Suppressor macrophage (primary cell): ENCODE measurements around the gene KPNA4.
"Not testable (repeated sequence)": the region's sequence is repeated elsewhere in the genome, so short reads cannot be mapped to it uniquely, and the experiment has no call there.

Source experiments
- DNase-seq, 4 experiments: peaks; one replicate each; pipeline ENCODE4 v3.0.0-alpha.2; 2020 to 2022

Gene KPNA4

DNA sequence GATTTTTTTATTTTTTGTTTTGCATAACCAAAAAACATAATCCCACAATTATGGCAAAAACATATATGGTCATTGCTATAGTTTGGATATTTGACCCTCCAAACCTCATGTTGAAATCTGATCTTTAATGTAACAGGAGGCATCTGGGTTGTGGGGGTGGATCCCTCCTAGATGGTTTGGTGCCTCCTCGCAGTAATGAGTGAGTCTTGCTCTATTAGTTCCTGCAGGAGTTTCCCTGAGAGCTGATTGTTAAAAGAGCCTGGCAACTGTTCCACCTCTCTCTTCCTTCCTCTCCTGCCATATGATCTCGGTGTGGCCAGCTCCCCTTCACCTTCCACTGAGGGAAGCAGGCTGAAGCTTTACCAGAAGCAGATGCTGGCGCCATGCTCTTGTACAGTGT lies 82.6 kb downstream of the KPNA4 start:
- DNase-seq = no peak

DNA sequence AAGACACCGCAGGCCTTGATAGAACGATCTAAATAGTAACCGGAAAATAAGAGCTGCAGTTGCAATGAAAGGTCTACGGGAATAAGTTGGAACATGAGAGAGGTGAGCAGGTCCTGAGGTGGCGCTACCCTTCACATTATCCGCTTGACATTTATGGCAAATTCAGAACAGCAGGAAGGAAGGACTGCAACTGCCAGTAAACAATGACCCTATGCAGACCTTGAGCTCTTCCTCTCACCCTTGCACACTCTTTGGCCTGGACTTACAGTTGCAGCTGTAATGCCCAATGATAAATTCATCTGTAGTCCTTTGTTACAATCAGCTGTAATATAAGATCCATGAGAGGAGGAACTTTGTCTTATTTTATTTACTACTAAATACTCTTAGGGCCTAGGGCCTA lies 83.5 kb downstream of the KPNA4 start:
- no peak for DNase-seq

DNA sequence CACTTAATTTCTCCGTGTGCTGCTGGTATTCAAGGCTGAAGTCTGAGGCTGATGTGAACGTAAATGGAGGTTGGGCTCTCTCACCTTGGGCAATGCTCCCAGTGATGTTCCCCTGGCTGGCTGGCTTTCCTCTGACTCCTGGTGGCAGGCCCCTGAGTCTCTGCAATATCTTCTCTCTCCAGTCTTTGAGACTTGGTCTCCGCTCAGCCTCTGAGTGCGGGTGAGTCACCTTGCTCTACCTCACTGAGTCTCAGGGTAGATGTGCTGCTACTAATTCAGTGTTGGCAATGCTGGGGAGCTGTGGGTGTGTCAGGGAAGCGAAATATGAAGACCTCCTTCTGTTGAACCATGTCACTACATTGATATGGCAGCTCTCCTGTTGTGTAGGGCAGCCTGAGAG lies 84.4 kb downstream of the KPNA4 start:
- no peak for DNase-seq

DNA sequence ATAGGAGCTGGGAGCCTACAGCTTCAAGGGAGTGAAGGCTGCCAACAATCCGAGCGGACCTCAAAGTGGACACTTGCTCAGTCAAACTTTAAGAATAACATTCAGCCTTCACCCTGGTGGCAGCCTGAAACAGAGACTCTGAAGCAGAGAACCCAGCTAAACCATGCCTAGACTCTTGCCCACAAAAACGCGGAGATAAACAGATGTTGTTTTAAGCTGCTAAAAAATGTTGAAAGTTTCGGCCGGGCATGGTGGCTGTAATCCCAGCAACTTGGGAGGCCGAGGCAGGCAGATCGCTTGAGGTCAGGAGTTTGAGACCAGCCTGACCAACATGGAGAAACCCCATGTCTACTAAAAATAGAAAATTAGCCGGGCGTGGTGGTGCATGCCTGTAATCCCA lies 86.0 kb downstream of the KPNA4 start:
- no peak for DNase-seq

DNA sequence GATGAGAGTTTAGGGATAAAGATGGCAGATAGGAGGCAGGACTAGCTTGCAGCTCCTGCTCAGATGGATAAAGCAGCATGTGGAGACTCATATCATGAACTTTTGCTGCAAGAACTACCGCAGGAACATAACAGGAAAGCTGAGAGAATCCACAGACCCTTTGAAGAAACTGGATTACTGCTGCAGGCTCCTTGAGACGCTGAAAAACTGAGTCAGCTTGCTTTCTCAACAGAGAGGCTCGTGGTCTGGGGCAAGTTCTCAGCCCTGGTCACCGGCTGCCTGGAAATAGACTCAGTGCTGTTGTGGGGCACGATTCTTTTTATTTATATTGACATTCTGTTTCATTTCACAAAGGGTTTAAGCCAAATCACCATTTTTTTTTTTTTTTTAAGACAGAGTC lies 87.0 kb downstream of the KPNA4 start:
- DNase-seq = no peak

DNA sequence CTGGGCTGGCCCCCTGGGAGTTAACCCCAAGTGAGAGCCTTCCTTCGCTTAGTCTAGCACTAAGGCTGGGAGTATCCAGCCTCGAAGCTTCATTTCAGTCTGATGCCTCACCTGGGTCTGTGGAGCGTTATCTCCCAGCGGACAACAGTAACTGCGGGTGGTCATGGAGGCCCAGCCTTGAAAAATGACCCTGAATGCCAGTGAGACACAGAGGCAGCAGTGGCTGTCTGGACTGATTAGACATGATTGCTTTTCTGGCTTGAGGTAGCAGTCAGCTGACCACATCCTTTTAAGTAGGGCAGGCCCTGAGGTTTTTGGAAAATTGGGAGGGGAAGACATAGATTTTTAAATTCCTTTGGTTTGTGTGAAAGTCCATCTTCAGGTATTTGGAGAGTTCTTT lies 87.6 kb downstream of the KPNA4 start:
- DNase-seq = no peak

DNA sequence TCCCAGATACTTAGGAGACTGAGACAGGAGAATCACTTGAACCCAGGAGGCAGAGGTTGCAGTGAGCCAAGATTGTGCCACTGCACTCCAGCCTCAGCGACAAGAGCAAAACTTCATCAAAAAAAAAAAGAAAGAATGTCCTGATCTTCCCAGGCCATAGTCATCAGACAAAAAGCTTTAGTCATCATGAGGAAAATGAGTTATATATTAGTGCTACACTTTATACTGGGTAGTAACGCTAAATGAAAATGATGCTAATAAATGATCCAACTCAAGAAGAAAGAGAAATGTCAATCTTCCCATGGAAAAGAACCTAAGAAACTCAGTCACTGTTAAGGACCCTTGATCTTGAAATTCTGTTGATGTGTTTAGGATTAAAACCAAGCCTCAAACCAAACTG lies 89.5 kb downstream of the KPNA4 start:
- no peak for DNase-seq

DNA sequence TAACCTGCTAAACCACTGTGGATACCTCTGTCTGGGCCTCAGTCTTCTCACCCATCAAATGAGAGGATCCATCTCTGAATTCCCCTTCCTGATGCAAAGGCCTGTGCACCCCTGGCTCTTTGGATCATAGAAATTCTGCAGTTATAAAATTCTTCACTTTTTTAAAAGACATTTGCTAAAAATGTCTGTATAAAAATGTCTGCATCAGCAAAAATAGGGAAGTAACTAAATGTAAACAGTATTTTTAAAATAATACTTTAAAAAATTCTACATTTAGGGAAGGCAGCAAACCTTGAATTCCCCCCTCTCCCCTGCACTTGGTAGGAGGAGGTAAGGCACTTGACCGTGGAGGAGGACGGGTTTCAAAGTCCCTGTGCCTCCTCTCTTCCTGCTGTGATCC lies 90.2 kb downstream of the KPNA4 start:
- DNase-seq = no peak

DNA sequence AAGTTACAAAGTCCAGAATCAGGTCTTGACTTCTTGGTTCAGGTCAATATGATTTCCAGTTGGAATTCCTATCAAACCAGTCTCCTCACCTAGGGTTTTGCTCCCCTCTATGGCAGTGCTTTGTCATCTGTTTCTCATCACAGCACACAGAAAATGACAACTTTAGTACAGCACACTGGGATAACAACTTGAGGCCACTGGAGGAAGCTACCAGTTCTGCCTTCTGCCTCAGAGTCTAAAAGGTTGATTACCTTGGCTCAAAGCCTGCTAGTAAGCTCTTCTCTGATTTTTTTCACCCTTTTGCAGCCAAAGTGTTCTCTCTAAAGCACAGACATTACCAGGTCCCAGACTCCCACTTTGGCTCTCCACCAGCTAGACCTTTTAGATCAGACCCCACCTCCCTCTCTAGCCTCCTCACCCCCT lies 90.9 kb downstream of the KPNA4 start:
- DNase-seq = no peak

DNA sequence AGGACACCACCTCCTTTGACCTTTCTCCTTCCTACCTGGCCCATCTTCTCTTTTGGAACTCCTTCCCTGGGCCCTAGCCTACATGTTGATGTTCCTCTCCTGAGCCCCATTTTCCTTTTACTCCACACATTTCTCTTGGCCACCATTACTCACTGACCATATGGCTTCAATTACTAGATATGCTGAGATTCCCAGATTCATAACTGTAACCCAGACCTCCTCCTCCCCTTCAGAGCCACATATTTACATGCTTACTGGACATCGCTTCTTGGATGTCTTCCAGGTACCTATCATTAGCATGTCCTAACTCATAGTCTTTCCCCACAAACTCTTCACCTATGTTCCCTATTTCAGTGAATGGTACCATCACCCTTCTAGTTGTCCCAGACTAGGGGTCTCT lies 91.4 kb downstream of the KPNA4 start:
- no peak for DNase-seq

DNA sequence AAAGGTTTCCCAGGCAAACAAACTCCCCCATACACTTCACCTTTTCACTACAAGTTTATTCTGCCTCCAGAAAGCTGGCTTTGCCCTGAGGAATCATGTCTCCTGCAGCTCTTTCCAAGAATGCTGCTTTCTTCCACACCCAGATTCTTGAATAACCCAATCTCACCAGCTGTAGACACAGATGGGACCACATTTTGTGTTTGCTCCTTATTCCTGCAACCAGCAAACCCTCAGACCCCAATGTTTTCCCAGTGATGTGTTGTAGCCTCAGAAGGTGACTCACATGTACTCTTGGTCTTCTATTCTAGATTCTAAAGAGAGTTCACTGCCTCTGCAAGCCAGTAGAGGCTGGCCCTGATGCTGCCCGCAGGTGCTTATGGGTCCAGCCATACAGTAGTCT lies 92.2 kb downstream of the KPNA4 start:
- no peak for DNase-seq

DNA sequence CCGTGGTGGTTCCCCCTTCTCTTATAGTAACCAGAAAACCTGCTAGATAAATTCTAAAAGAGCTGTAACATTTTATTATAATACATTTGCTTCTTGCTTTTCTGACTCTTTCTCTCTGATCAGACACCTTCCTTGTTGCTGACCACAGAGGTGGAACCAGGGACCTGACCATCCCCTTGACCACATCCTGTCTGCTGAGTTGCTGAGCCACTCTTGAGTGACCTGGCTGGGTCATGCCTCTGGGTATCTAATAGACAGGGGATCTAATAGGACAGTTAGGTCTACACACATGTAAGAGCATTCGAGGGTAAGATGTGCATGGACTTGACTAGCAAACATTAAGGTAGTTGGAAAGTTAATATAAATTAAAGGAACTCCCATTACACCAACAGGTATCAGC lies 93.0 kb downstream of the KPNA4 start:
- no peak for DNase-seq

DNA sequence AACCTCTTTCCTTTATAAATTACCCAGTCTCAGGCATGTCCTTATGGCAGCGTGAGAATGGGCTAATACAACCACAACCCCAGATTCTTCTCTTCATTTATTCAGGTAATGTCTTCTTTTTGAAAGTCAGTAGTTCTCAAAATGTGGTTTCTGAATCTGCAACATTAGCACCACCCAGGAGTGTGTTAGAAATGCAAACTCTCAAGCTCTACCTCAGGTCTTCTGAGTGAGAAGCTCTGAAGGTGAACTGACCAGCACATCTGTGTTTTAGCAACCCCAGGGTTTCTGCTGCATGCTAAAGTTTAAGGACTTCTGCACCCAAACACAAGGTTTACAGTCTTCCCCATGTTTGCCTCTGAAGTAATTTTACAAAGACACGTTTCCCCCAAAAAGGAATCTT lies 93.5 kb downstream of the KPNA4 start:
- no peak for DNase-seq

DNA sequence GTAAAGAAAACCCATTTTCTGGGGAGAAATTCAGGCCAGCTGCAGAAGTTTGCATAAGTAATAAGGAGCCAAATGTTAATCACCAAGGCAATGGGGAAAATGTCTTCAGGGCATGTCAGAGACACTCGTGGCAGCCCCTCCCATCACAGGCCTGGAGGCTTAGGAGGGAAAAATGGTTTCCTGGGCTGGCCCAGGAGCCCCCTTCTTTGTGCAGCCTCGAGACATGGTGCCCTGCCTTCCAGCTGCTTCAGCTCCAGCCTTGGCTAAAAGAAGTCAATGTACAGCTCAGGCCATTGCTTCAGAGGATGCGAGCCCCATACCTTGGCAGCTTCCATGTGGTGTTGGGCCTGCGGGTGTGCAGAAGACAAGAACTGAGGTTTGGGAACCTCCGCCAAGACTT lies 95.2 kb downstream of the KPNA4 start:
- DNase-seq = no peak

DNA sequence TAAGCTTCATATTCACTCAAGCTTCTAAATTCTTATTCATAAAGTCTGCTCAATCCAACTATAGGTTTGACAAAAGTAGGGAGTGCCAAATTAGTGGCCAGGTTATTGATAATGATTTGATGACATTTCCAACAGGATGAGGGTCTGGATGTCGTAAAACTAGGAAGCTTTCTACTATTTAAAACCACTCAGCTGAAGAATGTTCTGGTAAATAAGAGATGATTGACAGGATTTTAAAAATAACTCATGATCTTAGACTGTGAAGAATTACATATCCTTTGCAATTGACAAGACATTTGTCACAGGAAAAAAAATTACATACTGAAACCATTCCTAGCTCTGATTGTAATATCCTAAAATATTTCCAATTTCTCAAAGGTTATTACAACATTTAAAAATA lies 100.4 kb downstream of the KPNA4 start:
- no peak for DNase-seq

DNA sequence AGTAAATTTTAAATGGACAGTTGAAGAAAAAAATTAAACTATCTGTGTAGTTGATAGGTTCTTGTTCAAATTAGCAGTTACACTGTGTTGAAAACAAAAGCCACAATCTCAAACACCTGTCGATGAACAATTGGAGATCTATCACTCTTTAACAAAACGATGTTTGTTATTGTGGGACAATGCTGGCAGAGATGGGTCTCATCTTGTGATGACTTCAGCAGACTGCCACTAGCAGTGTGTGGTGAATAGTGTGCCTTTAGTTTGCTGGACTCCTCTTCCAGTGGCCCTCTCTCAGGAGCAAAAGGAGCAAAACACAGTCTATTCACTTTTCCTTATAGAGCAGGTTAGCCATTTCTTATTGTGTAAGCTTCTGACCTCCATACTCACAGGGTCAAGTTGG lies 101.0 kb downstream of the KPNA4 start:
- no peak for DNase-seq

DNA sequence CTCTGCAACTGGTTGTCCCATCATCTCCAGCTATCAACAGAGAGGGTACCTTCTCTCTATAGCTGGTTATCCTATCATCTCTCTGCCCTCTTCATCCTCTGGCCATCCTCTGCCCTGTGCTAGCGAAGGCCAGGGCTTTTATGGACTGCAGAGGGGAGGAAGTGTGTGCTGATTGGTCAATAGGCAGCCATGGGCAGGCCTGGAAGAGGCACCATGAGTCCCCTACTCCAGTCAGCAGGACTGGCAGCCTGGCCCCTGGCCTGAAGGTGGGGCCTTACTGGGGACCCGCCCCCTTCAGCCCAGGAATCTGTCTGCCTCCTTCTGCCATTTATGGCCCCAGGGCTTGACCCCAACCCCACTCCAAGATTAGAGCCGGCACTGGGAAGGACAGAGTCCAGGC lies 105.3 kb downstream of the KPNA4 start:
- no peak for DNase-seq

DNA sequence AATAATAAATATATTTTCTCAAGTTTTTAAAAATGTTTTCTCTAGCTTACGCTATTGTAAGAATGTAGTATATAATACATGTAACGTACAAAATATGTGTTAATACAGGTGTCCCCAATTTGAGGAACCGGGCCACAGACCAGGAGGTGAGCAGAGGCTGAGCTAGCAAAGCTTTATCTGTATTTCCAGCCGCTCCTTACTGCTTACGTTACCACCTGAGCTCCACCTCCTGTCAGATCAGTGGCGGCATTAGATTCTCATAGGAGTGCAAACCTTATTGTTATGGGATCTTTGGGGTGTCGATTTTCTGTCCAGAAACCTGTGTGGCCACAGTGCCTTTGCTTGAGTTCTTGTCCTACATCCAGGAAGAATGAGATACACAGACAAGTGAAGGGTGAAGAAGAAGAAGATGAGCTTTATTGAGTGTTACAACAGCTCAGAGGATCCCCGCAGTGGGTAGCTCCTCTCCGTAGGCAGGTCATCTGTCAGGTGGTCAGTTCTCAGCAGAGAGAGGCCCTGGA lies 105.9 kb downstream of the KPNA4 start:
- DNase-seq = no peak

DNA sequence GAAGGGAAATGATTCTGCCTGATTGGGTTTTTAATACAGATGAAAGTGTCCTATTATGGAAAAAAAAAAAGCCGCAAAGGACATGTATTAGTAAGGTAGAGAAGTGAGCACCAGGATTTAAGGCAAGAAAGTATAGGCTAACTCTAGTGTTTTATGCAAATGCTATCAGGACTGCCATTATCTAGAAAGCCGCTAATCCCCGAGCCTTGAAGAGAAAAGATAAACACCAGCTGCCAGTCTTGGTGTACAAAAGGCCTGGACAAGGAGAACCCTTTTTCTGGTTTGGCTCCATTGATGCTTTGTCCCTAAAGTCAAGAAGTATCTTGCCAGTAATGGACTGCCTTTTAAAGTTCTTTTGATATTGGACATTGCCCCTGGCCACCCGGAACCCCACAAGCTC lies 107.2 kb downstream of the KPNA4 start:
- no peak for DNase-seq

DNA sequence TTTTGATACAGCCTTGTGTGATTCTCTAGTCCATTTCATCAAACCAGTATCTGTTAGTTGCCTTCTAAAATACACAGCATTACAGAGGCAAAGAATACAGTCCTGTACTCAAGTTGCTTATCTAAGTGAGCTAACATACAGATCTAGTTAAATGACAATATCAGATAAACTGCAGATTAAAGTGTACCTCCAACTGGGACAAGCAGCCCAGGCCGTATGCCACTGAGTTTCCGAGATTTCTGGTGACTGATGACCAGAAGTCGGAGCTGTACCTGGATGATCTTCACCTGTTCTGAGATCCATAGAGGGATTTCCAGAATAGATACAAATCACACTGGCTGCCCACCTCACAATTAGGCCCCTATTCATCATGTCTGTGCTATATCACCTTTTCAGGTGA lies 109.5 kb downstream of the KPNA4 start:
- DNase-seq = no peak

DNA sequence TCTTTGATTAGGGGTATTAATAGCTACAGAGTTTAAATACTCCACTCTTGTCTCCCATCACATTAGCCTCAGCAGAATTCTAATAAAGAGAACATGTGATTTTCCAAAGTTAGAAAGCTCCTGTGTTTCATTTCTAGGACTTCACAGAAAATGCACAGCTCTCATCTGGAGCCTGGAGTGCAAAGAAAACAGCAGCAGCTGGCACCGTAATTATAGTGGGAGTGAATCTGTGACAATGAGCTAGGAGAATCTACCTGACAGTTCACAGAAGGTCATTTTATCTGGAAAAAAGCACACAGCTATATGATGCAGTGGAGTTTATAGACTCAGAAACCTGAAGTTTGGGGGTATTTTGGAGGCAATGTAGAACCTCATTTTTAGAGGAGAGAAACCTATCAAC lies 110.4 kb downstream of the KPNA4 start:
- DNase-seq = no peak

DNA sequence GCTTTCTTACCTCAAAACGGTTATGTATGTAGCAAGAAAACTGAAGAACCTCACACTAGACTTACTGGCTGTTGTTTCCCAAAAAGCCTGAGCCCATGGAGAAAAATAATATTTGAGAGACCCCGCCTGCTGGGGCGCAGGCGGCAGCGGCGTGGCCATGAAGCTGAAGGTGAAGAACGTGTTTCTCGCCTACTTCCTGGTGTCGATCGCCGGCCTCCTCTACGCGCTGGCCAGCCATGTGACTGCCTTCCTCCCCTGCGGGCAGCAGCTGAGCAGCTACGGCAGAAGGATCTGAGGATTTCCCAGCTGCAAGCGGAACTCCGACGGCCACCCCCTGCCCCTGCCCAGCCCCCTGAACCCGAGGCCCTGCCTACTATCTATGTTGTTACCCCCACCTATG lies 113.1 kb downstream of the KPNA4 start:
- DNase-seq = not testable (repeated sequence)

DNA sequence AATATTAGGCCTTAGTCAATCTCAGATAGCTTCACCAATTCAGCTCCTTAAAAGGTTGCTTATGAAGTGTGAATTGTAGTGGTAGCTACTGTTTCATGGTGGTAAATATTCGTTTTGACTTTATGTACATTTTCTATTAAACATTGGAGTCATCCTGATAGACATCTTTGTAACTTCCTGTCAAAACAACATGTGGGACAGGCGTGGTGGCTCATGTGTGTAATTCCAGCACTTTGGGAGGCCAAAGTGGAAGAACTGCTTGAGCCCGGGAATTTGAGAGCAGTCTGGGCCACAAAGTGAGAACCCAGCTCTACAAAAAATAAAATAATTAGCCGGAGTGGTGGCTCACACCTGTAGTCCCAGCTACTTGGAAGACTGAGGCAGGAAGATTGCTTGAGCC lies 113.8 kb downstream of the KPNA4 start:
- no peak for DNase-seq

DNA sequence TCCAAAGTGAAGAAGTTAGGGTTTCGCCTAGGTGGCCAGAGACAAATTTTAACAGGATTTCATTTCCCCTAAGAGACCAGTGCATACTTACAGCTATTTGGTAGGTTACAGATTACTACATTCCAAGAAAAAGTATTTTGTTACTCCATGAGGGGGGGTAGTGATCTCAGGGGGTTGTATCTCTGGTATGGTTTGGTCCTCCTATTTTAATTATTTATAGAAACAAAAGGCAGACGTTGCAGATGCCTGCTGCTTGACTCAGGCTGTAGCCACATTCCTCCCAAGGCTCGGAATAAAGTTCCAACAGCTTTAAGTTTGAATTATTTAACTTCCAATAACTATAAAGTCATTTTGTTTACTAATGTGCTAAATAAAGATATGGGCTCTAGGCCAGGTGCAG lies 114.5 kb downstream of the KPNA4 start:
- no peak for DNase-seq

DNA sequence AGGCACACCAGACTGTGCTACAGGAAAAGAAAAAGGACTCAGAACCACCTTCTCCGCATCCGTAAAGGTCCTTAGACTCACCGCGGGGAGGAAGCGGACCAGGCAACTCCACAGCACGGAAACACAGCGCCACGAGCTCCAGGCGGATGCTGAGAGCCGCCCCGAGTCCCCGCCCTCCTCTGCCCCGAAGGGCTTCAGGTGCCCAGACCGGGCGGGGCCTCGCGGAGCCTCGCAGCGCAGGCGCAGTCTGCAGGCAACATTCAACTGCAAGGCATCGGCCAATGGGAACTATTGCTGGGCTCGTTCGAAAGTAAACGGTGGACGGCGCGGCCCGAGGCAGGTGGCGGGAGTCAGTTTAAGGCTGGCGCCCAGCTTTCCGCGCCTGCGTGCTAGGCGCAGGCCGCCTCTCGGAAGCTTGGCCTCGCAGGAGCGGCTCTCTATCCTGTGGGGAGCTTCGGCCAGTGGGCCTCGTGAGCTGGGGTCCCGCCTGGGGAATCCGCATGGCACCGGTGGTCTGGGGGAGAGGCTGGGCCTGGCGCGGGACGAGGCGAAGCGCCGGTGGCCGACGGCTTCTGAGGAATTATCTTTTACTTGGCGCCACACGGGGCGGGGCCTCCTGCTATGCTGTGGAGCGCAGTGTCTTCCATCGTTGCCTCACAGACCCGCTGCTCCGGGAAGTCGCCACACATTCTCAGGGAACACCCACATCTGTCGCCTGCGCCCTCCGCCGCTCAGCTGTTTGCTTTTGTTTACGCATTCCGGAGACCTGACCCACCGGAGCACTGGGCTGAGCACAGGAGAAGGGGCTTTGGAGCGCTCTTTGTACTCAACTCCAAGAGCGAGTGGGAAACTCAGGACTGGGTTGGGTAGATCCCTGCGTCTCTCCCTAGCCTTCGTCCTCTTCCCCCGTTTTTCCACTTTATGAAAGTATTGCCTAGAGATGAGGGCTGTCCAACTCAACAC lies 115.5 kb downstream of the KPNA4 start, which contains the start of gene TRIM59:
Gene TRIM59, minus strand, starts transcription at position 151 of the 963 bp plus-strand sequence. CDS start 10,603 bp downstream, outside the sequence.
- DNase-seq = peak; percentile 93 to 95 (median 94)
